HEK293 (cell line): ENCODE data around the gene ZSWIM7.

ENCODE experiments used
- CTCF ChIA-PET: fragments of 350-600 bp; formaldehyde crosslinking; extraction: SDS; loops from one replicate; lab custom pipeline; 2021; ENCODE audit warnings: antibody characterized with exemption; lab: Yijun Ruan, JAX
- POLR2A ChIA-PET: fragments of 300-600 bp; formaldehyde crosslinking; extraction: SDS; loops from one replicate; lab custom pipeline; 2020; ENCODE audit warnings: antibody characterized with exemption, inconsistent platforms; lab: Yijun Ruan, JAX
- H3K27ac ChIP-seq: fragments of 200-500 bp; sonication (Bioruptor generic); 2 replicates; pipeline ENCODE4 v1.5.1; 2014; ENCODE audit warnings: low read depth, low read length, control low read depth, inconsistent platforms; ENCODE audit errors: extremely low read depth
- H3K36me3 ChIP-seq, 2 experiments: fragments of 200-500 bp in 1 of 2; sonication (Bioruptor generic) in 1 of 2; 1 replicate in 1 of 2; 2 replicates in 1 of 2; pipeline ENCODE4 v1.5.1; 2014 to 2017; ENCODE audit warnings: inconsistent platforms in 2 of 2, low read length in 2 of 2; ENCODE audit not compliant: control insufficient read depth in 2 of 2, insufficient read depth in 1 of 2
- H3K4me1 ChIP-seq: fragments of 200-500 bp; sonication (Bioruptor generic); 2 replicates; pipeline ENCODE4 v1.5.1; 2014; ENCODE audit warnings: mild to moderate bottlenecking, low read length, inconsistent platforms; ENCODE audit not compliant: control insufficient read depth, insufficient read depth
- H3K4me3 ChIP-seq: 2 replicates; pipeline ENCODE4 v1.5.1; 2011; ENCODE audit warnings: low read depth, mild to moderate bottlenecking, control low read depth, low read length, moderate library complexity
- H3K9me3 ChIP-seq: fragments of 200-500 bp; sonication (Bioruptor generic); 2 replicates; pipeline ENCODE4 v1.5.1; 2014; ENCODE audit warnings: low read depth, low read length, inconsistent platforms; ENCODE audit not compliant: control insufficient read depth, insufficient read depth
- HIC1 ChIP-seq: fragments of 450-650 bp; formaldehyde crosslinking; IDR thresholded peaks from 2 replicates; pipeline ENCODE4 v1.5.1; 2016; ENCODE audit warnings: missing biosample characterization, missing genetic modification characterization
- IKZF3 ChIP-seq: fragments of 450-650 bp; IDR thresholded peaks from 2 replicates; pipeline ENCODE4 v1.5.0; 2018; ENCODE audit warnings: missing biosample characterization, mild to moderate bottlenecking, missing genetic modification characterization, moderate library complexity
- SCRT2 ChIP-seq: fragments of 450-650 bp; formaldehyde crosslinking; IDR thresholded peaks from 2 replicates; pipeline ENCODE4 v1.5.1; 2016; ENCODE audit warnings: missing biosample characterization, missing genetic modification characterization
- ZNF138 ChIP-seq: fragments of 450-650 bp; formaldehyde crosslinking; IDR thresholded peaks from 2 replicates; pipeline ENCODE4 v1.5.1; 2016; ENCODE audit warnings: missing biosample characterization, missing genetic modification characterization, borderline replicate concordance
- ZNF155 ChIP-seq: fragments of 450-650 bp; formaldehyde crosslinking; IDR thresholded peaks from 2 replicates; pipeline ENCODE4 v1.5.1; 2016; ENCODE audit warnings: missing biosample characterization, missing genetic modification characterization
- ZNF2 ChIP-seq: fragments of 450-650 bp; formaldehyde crosslinking; IDR thresholded peaks from 2 replicates; pipeline ENCODE4 v1.5.1; 2016; ENCODE audit warnings: missing biosample characterization, missing genetic modification characterization
- ZNF23 ChIP-seq: fragments of 450-650 bp; formaldehyde crosslinking; IDR thresholded peaks from 2 replicates; pipeline ENCODE4 v1.5.1; 2016; ENCODE audit warnings: missing biosample characterization, missing genetic modification characterization, borderline replicate concordance
- ZNF24 ChIP-seq: fragments of 450-650 bp; formaldehyde crosslinking; IDR thresholded peaks from 2 replicates; pipeline ENCODE4 v1.5.1; 2016; ENCODE audit warnings: missing biosample characterization, missing genetic modification characterization
- ZNF335 ChIP-seq: fragments of 450-650 bp; formaldehyde crosslinking; conservative IDR thresholded peaks from 2 replicates; pipeline ENCODE4 v1.5.1; 2016; ENCODE audit warnings: missing biosample characterization, missing genetic modification characterization
- ZNF341 ChIP-seq: fragments of 450-650 bp; formaldehyde crosslinking; IDR thresholded peaks from 2 replicates; pipeline ENCODE4; 2016; ENCODE audit warnings: low read depth, missing biosample characterization, missing genetic modification characterization
- ZNF391 ChIP-seq: fragments of 450-650 bp; formaldehyde crosslinking; IDR thresholded peaks from 2 replicates; pipeline ENCODE4 v1.5.1; 2016; ENCODE audit warnings: low read depth, missing biosample characterization, missing genetic modification characterization, borderline replicate concordance
- ZNF645 ChIP-seq: fragments of 450-650 bp; formaldehyde crosslinking; IDR thresholded peaks from 2 replicates; pipeline ENCODE4; 2016; ENCODE audit warnings: missing biosample characterization, missing genetic modification characterization
- ZNF658 ChIP-seq: fragments of 450-650 bp; formaldehyde crosslinking; IDR thresholded peaks from 2 replicates; pipeline ENCODE4; 2016; ENCODE audit warnings: missing biosample characterization, missing genetic modification characterization
- ZNF704 ChIP-seq: fragments of 450-650 bp; formaldehyde crosslinking; IDR thresholded peaks from 2 replicates; pipeline ENCODE4 v1.5.1; 2016; ENCODE audit warnings: missing biosample characterization, missing genetic modification characterization
- TF ChIP-seq, protein P1 (sequence below): fragments of 450-650 bp; formaldehyde crosslinking; IDR thresholded peaks from 2 replicates; pipeline ENCODE4 v1.5.1; 2016; ENCODE audit warnings: missing biosample characterization, missing genetic modification characterization, low read depth
- TF ChIP-seq, protein P2 (sequence below): fragments of 450-650 bp; formaldehyde crosslinking; IDR thresholded peaks from 2 replicates; pipeline ENCODE4 v1.5.1; 2016; ENCODE audit warnings: missing biosample characterization, missing genetic modification characterization
- TF ChIP-seq, protein P3 (sequence below): fragments of 450-650 bp; formaldehyde crosslinking; IDR thresholded peaks from 2 replicates; pipeline ENCODE4 v1.5.1; 2016; ENCODE audit warnings: missing biosample characterization, missing genetic modification characterization

The ZSWIM7 gene

DNA sequence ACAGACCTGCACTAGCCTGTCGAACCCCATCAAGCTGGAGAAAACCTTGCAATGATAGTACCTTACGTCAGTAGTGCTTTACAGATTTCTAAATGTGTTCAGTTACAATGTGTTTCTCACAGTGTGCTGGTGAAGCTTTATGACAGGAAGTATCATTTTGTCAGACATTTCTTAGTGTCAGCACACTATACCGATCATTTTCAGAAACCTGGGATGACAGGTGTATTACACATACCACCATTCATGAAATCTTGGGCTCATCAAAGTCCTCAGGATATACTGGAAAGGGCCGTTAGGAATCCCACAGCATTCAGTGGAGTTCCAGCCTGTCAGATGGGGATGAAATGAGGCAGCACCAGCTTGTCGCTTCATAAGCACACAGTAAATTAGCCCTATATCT is 27.4 kb upstream of the ZSWIM7 start:
- TF ChIP-seq IKZF3 = no peak
- TF ChIP-seq ZNF24 (tag by site-specific recombination) = no peak
- TF ChIP-seq ZNF341 (tag by site-specific recombination) = no peak
- TF ChIP-seq ZNF138 = no peak
- no peak for TF ChIP-seq ZNF335 (tag by site-specific recombination)
- no peak for TF ChIP-seq ZNF658
- TF ChIP-seq, protein P1, sequence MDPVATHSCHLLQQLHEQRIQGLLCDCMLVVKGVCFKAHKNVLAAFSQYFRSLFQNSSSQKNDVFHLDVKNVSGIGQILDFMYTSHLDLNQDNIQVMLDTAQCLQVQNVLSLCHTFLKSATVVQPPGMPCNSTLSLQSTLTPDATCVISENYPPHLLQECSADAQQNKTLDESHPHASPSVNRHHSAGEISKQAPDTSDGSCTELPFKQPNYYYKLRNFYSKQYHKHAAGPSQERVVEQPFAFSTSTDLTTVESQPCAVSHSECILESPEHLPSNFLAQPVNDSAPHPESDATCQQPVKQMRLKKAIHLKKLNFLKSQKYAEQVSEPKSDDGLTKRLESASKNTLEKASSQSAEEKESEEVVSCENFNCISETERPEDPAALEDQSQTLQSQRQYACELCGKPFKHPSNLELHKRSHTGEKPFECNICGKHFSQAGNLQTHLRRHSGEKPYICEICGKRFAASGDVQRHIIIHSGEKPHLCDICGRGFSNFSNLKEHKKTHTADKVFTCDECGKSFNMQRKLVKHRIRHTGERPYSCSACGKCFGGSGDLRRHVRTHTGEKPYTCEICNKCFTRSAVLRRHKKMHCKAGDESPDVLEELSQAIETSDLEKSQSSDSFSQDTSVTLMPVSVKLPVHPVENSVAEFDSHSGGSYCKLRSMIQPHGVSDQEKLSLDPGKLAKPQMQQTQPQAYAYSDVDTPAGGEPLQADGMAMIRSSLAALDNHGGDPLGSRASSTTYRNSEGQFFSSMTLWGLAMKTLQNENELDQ (tag by site-specific recombination) = no peak
- TF ChIP-seq, protein P2, sequence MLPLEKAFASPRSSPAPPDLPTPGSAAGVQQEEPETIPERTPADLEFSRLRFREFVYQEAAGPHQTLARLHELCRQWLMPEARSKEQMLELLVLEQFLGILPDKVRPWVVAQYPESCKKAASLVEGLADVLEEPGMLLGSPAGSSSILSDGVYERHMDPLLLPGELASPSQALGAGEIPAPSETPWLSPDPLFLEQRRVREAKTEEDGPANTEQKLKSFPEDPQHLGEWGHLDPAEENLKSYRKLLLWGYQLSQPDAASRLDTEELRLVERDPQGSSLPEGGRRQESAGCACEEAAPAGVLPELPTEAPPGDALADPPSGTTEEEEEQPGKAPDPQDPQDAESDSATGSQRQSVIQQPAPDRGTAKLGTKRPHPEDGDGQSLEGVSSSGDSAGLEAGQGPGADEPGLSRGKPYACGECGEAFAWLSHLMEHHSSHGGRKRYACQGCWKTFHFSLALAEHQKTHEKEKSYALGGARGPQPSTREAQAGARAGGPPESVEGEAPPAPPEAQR (tag by site-specific recombination) = no peak
- TF ChIP-seq ZNF2 = no peak
- TF ChIP-seq ZNF155 (tag by site-specific recombination) = no peak
- TF ChIP-seq, protein P3, sequence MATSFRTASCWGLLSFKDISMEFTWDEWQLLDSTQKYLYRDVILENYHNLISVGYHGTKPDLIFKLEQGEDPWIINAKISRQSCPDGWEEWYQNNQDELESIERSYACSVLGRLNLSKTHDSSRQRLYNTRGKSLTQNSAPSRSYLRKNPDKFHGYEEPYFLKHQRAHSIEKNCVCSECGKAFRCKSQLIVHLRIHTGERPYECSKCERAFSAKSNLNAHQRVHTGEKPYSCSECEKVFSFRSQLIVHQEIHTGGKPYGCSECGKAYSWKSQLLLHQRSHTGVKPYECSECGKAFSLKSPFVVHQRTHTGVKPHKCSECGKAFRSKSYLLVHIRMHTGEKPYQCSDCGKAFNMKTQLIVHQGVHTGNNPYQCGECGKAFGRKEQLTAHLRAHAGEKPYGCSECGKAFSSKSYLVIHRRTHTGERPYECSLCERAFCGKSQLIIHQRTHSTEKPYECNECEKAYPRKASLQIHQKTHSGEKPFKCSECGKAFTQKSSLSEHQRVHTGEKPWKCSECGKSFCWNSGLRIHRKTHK (tag by site-specific recombination) = no peak
- TF ChIP-seq ZNF704 (tag by site-specific recombination) = no peak
- TF ChIP-seq SCRT2 (tag by site-specific recombination) = no peak
- TF ChIP-seq ZNF391 (tag by site-specific recombination) = no peak
- no peak for TF ChIP-seq ZNF645 (tag by site-specific recombination)
- no peak for TF ChIP-seq HIC1 (tag by site-specific recombination)
- TF ChIP-seq ZNF23 (tag by site-specific recombination) = no peak
- CTCF ChIA-PET = interaction anchor here (0.5 to 1.4 kb wide), 3 partner anchors 9 to 188 kb away, joined by 3 to 5 read pairs (median 4); partner anchors contain the start of gene NCOR1
- Histone ChIP-seq H3K27ac (no peak overlapping the region; the same call in 1 of the 2 replicates), H3K4me3 (no peak overlapping the region), H3K9me3 (no peaks in the 10 kb centered on the region), H3K36me3 (peaks cover 84 to 93% of the 10 kb centered on the region in 2 experiments), H3K4me1 (peaks cover 10% of the 10 kb centered on the region)
- POLR2A ChIA-PET = no interaction called here
